Heart left ventricle (tissue), 16 donors: ENCODE measurements around the gene BTBD16. TPM values are rescaled to one million over a fixed set of nuclear protein-coding genes. Genes with fewer than 3 reads are reported as not detected.

Experiments
- ATAC-seq, 4 donors: fragments of 200-7000 bp; cut with Tn5 transposase; one replicate each; pipeline ENCODE4 v1.9.1; 2020 to 2022; ENCODE audit warnings: moderate library complexity in 4 of 4, mild to moderate bottlenecking in 3 of 4, moderate number of reproducible peaks in 1 of 4
- DNase-seq, 5 donors: peaks; one replicate each; pipeline ENCODE4 v3.0.0-alpha.2; 2020
- H3K27ac ChIP-seq, 12 donors: fragments of 200-600 bp; sonication (generic) in 4 of 12; one replicate each; pipeline versions ENCODE4 v1.5.0 to v1.8.0; 2016 to 2022; ENCODE audit warnings: mild to moderate bottlenecking in 2 of 12
- H3K27me3 ChIP-seq, 9 donors: fragments of 200-600 bp; sonication (generic) in 2 of 9; one replicate each; pipeline versions ENCODE4 v1.5.1 to v1.8.0; 2016 to 2022; ENCODE audit warnings: mild to moderate bottlenecking in 3 of 9
- H3K36me3 ChIP-seq, 9 donors: fragments of 200-600 bp; sonication (generic) in 2 of 9; one replicate each; pipeline versions ENCODE4 v1.5.0 to v1.8.0; 2018 to 2022; ENCODE audit warnings: mild to moderate bottlenecking in 2 of 9
- H3K4me1 ChIP-seq, 12 donors: fragments of 200-600 bp; sonication (generic) in 4 of 12; one replicate each; pipeline versions ENCODE4 v1.5.0 to v1.8.0; 2016 to 2022; ENCODE audit warnings: mild to moderate bottlenecking in 3 of 12
- H3K4me3 ChIP-seq, 12 donors: fragments of 200-600 bp; sonication (generic) in 4 of 12; one replicate each; pipeline versions ENCODE4 v1.5.0 to v1.8.0; 2017 to 2022; ENCODE audit warnings: mild to moderate bottlenecking in 9 of 12, moderate library complexity in 4 of 12
- H3K9me3 ChIP-seq, 12 donors: fragments of 200-600 bp; sonication (generic) in 4 of 12; one replicate each; pipeline versions ENCODE4 v1.5.0 to v1.8.0; 2016 to 2022; ENCODE audit warnings: mild to moderate bottlenecking in 1 of 12
- POLR2A ChIP-seq, 2 donors: fragments of 450-650 bp; IDR thresholded peaks; one replicate each; pipeline ENCODE4 v1.6.1; 2017; ENCODE audit warnings: antibody characterized with exemption in 2 of 2, mild to moderate bottlenecking in 2 of 2, moderate library complexity in 2 of 2
- WGBS, 4 donors: extraction: QIAGEN DNeasy Blood & Tissue Kit in 2 of 4; methylation state at CpG; one replicate each; pipeline versions ENCODE4 v1.1.5 to v1.1.7; 2013 to 2018; 5-methylcytosine and 5-hydroxymethylcytosine counted together
- intact Hi-C, 10 donors: fragments of 100-400 bp; cut with DNase I; formaldehyde crosslinking; loops; one replicate each; pipeline versions ENCODE4 v1.11.1 to v1.14.2; 2022
- polyA plus RNA-seq, 2 donors: library from polyadenylated mRNA; stranded (reverse); fragments of 200-250 nt; gene quantifications; one replicate each; pipeline ENCODE4 v1.2.3, GENCODE V29; 2013
- total RNA-seq, 9 donors: library from RNA; depleted of rRNA in 2 of 9; stranded (reverse); fragments of >200 nt in 2 of 9; fragmentation: NEBNext Ultra II Directional in 3 of 9; extraction: Animal tissue kit (Norgen Biotek cat#: 25700) in 3 of 9; gene quantifications; one replicate each; pipeline versions ENCODE4 v1.1.0 to v1.2.4, GENCODE V29; 2016 to 2023
- TF ChIP-seq, protein P1 (sequence below), 12 donors: fragments of 200-600 bp; sonication (generic) in 4 of 12; IDR thresholded peaks; one replicate each; pipeline versions ENCODE4 v1.5.0 to v1.8.0; 2018 to 2022; ENCODE audit warnings: antibody characterized with exemption in 12 of 12, mild to moderate bottlenecking in 5 of 12
- donor health status: ischemic (EF 13 %, LVEDD 7.1; RV severe dilation, severe dysfunction).
- donor health status: healthy with polysubstance abuse.
- donor health status: DM: no; HTN: yes; CAD: no.
- donor health status: DM: no; HTN: no; CAD: no.
- donor health status: ischemic (EF 25% LVEDD 6.9; RV normal size, moderate dysfunction).
- donor health status: ischemic (EF 25% LVEDD 5.7; RV mildly dilated, moderate dysfunction).
- donor health status: healthy.
- donor health status: DM: yes; HTN: yes; CAD: no.
- donor health status: ischemic (EF 35%, LVEDD 5.7; RV mildly dilated, moderate dysfunction).
- donor health status: nonischemic (EF 11% LVEDD 7.7; RV severe dilation, severe dysfunction).
- donor health status: DM: yes; HTN: yes; CAD: no.
- donor health status: PGD.
- donor health status: ischemic (EF 29% LVEDD 5.4; RV normal size, mild dysfunction).
- donor health status: nonischemic (EF 23%, LVEDD 6.1; RV moderate dilation, normal function).

Gene BTBD16
- total and polyA plus RNA-seq, 11 donors = 0.23 to 0.25 TPM; not detected in 9

DNA sequence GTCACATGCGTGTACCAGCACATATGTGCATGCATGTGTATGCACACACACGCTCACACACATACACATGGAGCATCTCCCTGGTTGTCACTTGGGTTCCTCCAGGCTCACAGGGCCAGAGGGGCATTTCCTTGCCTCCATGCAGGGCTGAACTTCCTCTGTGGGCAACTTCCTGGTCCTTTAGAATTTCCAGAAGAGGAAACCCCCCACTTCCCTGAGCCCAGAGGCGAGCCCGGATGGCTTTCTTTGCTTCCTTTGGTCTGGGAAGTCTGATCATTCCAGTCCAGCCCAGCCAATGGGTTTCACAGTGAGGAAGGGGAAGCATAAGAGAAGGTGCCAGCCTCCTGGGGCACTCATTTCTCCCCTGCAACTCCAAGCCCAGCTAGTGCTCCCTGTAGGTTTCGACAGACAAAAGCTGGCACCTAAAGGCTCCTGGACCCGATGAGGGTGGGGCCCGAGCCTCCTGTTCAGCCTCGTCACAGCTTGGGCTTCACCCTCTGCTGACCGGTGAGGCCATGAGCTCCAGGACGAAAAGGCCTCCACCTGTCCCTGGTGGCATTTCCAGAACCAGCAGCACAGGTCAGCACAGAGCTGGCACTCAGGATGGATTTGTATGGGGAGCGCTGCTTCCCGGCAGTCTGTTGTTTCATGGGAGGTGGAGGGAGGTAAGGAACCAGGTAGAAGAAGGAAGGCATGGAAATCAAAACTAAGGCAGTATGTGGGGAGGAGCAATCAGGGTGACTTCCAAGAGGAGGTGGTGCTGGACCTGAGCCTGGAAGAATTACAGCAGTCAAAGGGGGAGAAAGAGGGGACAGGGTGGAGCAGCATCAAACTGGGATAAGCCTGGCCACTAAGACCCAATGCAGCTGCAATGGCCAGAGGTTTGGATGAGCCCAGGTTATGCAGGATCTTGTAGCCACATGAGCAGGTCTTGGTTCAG lies 23.7 kb downstream of the BTBD16 start:
- DNase-seq (no peak), ATAC-seq (no peak)
- 83 to 86% (median 84%) methylated on average over 12 of the region's 12 CpGs for WGBS, 4 donors
- Histone ChIP-seq H3K4me1 (peaks cover 0 to 8% (median 0%) of the 10 kb centered on the region in 12 donors), H3K27ac (no peak overlapping the region), H3K27me3 (no peaks in the 10 kb centered on the region), H3K4me3 (no peak overlapping the region), H3K36me3 (no peaks in the 10 kb centered on the region), H3K9me3 (no peaks in the 10 kb centered on the region)
- intact Hi-C loops = loop anchor here in 9 of 10 donors (5.0 to 10.0 kb wide), 6 partner anchors 48 to 413 kb away; partner anchors contain the start of gene C10orf120 (in 1 of the 9)
- no peak for TF ChIP-seq POLR2A (IDR thresholded peaks at IDR 0.05)
- TF ChIP-seq, protein P1, sequence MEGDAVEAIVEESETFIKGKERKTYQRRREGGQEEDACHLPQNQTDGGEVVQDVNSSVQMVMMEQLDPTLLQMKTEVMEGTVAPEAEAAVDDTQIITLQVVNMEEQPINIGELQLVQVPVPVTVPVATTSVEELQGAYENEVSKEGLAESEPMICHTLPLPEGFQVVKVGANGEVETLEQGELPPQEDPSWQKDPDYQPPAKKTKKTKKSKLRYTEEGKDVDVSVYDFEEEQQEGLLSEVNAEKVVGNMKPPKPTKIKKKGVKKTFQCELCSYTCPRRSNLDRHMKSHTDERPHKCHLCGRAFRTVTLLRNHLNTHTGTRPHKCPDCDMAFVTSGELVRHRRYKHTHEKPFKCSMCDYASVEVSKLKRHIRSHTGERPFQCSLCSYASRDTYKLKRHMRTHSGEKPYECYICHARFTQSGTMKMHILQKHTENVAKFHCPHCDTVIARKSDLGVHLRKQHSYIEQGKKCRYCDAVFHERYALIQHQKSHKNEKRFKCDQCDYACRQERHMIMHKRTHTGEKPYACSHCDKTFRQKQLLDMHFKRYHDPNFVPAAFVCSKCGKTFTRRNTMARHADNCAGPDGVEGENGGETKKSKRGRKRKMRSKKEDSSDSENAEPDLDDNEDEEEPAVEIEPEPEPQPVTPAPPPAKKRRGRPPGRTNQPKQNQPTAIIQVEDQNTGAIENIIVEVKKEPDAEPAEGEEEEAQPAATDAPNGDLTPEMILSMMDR (IDR thresholded peaks at IDR 0.05) = no peak

DNA sequence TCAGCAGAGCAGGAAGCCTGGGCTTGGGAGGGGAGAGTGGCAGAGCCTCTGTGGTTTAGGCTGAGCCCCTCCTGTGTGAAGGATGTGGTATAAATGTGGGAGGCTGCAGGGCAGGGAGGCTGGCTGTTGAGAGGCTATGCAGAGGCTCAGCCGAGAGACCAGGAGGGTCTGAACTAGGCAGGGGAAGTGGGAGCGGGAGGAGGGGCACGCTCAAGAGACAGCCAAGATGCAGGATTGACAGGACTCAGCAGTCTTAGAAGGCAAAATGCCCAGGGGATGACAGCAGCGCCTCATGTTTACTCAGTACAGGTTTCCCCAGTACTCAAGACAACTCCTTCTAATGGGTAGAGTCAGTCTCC lies 24.3 kb downstream of the BTBD16 start:
- WGBS, 4 donors = 85 to 95% (median 93%) methylated on average over 4 of the region's 4 CpGs
- Histone ChIP-seq H3K4me3 (no peak overlapping the region), H3K4me1 (peaks cover 0 to 8% (median 0%) of the 10 kb centered on the region in 12 donors), H3K9me3 (no peaks in the 10 kb centered on the region), H3K27ac (no peak overlapping the region), H3K27me3 (no peaks in the 10 kb centered on the region), H3K36me3 (no peaks in the 10 kb centered on the region)
- ATAC-seq = no peak
- intact Hi-C loops = loop anchor here in 9 of 10 donors (5.0 to 10.0 kb wide), 6 partner anchors 47 to 412 kb away; partner anchors contain the start of gene C10orf120 (in 1 of the 9)
- no peak for TF ChIP-seq POLR2A (IDR thresholded peaks at IDR 0.05)
- TF ChIP-seq, protein P1 (IDR thresholded peaks at IDR 0.05) = no peak
- no peak for DNase-seq

DNA sequence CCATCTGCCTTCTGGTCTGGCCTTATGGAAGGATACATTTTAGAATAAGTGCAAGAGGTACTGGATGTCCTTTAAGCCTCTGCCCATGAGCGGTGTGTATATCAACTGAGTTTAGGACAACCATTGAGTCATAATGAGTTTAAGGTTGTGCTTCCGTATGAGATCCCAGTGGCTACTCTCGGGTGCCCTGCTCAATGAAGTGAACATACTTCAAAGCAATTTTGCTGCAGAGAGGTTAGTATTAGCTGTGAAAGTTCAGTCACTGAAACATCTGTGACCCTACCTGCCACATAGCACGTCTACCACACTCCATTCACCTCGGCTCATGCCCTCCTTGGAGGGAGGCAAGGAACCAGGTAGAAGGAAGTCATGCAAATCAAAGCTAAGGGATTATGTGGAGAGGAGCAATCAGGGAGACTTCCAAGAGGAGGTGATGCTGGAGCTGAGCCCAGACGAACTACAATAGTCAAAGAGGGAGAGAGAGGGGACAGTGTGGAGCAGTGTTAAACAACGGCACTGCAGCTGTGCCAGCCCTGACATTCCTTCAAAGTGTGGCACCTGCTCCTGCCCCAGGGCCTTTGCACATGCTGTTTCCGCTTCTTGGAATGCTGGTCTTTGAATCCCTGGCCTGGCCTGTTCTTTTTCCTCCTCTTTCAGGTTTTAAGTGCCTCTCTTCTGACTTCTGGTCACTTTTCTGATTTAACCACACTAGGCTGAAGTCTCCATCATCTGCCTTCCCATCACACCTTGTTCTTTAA lies 25.4 kb downstream of the BTBD16 start:
- no peaks in the 10 kb centered on the region for H3K27me3 ChIP-seq
- ATAC-seq (no peak), DNase-seq (no peak)
- H3K9me3 ChIP-seq = no peaks in the 10 kb centered on the region
- TF ChIP-seq, protein P1 (IDR thresholded peaks at IDR 0.05) = no peak
- no peak for TF ChIP-seq POLR2A (IDR thresholded peaks at IDR 0.05)
- 75 to 91% (median 89%) methylated on average over 8 of the region's 8 CpGs for WGBS, 4 donors
- H3K4me1 ChIP-seq = peaks cover 0 to 13% (median 0%) of the 10 kb centered on the region in 12 donors
- no peaks in the 10 kb centered on the region for H3K36me3 ChIP-seq
- no peak overlapping the region for H3K4me3 ChIP-seq
- intact Hi-C loops = loop anchor here in 9 of 10 donors (2.0 to 10.0 kb wide), 7 partner anchors 46 to 411 kb away; partner anchors contain the start of gene C10orf120 (in 1 of the 9)
- no peak overlapping the region for H3K27ac ChIP-seq
